Raji (cell line): ENCODE measurements around the gene C4A.

Source experiments
- POLR2A ChIP-seq: IDR thresholded peaks from 2 replicates; pipeline ENCODE4 v1.6.1; 2011; ENCODE audit warnings: low read depth, low read length, control low read depth; ENCODE audit not compliant: insufficient read depth

The C4A gene

DNA sequence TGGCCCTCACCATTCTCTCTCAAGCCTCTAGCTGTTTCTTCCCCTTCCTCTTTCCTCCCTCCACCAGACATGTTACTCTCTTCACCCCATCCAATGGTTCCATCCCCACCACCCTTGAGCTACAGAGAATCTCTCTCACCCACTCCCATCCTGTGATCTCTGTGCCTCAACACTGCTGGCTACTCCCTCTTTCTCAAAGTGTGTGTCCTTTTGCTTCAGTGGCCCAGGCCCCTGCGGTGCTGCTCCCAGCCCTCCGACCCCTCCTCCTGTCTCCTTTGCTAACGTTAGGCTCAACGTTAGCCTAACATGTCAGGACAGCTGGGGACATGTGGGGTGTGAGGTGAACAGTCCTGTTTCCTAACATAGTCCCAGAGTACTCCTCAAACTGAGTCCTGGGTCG, 29.0 kb upstream of the C4A start:
- TF ChIP-seq POLR2A = no peak

- no peak for TF ChIP-seq POLR2A
Observed at GRCh38 chr6:31954511-31954910, 27.3 kb upstream of the C4A start.

DNA sequence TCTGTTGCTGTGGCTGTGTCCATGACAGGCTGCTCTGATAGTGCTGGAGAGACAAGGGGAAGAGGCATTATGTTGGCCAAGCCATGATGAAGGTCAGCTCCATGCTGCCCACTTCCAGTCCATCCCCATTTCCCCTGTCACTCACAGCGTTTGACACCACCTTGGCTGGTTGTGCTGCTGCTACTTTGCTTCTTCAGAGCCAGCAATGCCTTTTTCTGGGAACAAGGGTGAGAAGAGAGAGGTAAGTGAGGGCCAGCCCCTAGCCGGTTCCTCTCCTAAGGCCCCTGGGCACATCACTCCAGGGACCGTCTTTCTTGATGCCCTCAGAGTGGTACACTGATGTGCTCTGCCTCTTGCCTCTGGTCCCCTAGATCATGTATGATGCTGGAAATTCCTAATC, 25.1 kb upstream of the C4A start:
- no peak for TF ChIP-seq POLR2A

DNA sequence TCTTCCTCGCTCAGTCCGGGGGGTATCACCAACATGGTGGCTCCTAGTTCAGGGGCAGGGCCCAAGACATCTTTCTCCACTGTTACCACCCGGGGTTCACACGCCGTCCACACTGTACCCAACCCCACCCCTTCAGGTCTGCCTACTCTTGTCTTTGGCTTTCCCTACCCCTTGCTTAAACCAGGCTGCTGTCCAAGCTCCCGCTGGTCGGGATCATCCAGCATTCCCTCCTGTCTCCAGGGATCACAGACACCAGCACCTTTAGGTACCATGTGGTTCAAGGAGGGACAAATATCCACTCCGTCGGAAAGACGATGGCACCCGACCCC, 23.5 kb upstream of the C4A start:
- no peak for TF ChIP-seq POLR2A

- TF ChIP-seq POLR2A = peak; percentile 86
Observed at GRCh38 chr6:31958741-31959739, 22.8 kb upstream of the C4A start, which contains the start of the genes NELFE and SKIC2. NELFE (minus strand) TSS chr6:31958971; CDS start chr6:31958446, 525 bp downstream. SKIC2 (plus strand) TSS chr6:31959175; CDS start chr6:31959193, 18 bp downstream.

- no peak for TF ChIP-seq POLR2A
Observed at GRCh38 chr6:31961616-31962015, 20.2 kb upstream of the C4A start.

- TF ChIP-seq POLR2A = no peak
Observed at GRCh38 chr6:31963921-31964320, 17.9 kb upstream of the C4A start.

DNA sequence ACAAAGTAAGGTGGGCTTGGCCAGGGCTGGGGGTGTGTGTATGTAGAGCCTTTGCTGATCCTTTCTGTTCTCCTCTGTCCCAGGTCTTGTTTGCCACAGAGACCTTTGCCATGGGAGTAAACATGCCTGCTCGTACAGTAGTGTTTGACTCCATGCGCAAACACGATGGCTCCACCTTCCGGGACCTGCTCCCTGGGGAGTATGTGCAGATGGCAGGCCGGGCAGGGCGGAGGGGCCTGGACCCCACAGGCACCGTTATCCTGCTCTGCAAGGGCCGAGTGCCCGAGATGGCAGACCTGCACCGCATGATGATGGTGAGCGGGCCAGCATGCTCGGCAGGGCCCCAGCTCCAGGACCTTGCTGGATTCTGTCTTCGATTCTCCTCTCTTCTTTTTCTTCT, 16.2 kb upstream of the C4A start:
- TF ChIP-seq POLR2A = no peak

DNA sequence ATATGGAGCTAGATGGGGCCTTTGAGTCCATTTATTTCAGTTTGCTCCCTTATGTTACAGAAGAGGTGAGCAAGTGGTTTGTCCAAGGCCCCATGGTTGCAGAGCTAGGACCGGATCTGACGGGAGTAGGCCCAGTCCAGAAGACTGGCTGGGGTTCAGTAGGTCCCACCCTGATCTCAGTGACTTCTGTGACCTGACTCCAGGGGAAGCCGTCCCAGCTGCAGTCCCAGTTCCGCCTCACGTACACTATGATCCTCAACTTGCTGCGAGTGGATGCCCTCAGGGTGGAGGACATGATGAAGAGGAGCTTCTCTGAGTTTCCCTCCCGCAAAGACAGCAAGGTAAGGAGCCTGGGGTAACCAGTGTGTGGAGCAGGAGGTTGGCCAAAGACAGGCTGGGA, 15.4 kb upstream of the C4A start:
- TF ChIP-seq POLR2A = no peak

DNA sequence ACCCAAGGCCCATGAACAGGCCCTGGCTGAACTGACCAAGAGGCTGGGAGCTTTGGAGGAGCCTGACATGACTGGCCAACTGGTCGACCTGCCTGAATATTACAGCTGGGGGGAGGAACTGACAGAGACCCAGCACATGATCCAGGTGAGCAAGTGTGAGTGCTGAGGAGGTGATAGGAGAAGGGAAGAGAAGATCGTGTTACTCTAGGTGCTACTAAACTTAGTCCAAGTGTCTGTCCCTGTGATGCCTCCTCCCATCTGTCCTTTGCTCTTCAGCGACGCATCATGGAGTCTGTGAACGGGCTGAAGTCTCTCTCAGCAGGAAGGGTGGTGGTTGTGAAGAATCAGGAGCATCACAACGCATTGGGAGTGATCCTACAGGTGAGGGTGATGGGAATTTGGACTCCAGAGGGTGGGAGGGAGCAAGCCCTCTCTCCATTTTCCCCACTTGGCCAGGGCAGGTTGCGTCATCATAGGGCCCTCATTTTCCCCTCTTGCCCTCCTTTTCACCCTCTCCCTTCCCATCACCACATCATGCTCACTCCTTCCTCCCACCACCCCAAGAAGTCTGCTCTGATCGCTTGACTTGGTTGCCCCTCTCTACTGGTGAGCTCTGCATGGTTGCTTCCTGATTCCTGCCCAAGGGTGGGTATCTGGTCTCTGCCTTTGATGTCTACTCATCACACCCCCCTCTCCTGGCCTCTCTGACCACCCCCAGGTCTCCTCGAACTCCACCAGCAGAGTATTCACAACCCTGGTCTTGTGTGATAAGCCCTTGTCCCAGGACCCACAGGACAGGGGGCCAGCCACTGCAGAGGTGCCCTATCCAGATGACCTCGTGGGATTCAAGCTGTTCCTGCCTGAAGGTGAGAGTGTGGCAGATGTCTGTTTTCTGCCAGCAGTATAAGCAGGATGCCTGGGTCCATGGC, 14.6 kb upstream of the C4A start:
- no peak for TF ChIP-seq POLR2A

GRCh38 chr6:31967926-31968320, 13.9 kb upstream of the C4A start:
- no peak for TF ChIP-seq POLR2A

DNA sequence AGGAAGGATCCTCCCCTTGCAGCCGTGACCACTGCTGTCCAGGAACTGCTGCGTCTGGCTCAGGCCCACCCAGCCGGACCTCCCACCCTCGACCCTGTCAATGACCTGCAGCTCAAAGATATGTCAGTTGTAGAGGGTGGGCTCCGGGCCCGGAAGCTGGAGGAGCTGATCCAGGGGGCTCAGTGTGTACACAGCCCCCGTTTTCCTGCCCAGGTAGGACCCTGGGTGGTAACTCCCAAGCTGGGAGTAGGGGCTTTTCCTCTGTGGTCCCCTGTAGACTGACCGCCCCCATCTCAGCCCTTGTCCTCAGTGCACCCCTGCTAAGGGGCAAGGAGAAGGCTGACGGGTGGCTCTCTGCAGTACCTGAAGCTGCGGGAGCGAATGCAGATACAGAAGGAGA, 13.5 kb upstream of the C4A start:
- no peak for TF ChIP-seq POLR2A

DNA sequence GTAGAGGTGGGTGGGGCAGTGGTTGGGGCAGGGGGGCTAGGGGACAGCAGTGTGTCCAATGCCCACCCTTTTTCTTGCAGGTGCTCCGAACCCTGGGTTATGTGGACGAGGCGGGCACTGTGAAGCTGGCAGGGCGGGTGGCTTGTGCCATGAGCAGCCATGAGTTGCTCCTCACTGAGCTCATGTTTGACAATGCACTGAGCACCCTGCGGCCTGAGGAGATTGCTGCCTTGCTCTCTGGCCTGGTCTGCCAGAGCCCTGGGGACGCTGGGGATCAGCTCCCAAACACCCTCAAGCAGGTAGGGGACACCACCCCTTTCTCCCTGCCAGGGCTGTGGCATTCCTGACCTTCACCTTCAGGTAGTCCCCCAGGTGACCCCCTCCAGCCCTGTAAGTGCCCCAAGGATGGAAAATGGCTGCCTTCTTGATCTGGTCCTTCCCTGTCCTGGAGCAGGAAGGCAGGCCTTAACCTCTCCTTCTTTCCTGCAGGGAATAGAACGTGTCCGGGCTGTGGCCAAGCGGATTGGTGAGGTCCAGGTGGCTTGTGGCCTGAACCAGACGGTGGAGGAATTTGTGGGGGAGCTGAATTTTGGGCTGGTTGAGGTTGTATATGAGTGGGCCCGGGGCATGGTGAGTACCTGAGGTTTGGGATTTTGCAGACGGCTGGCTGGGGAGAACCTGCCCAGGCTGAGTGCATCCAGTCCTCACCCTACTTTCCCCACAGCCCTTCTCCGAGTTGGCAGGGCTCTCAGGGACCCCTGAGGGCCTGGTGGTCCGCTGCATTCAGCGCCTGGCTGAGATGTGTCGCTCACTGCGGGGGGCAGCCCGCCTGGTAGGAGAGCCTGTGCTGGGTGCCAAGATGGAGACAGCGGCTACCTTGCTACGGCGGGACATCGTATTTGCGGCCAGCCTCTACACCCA, 12.8 kb upstream of the C4A start:
- TF ChIP-seq POLR2A = no peak

GRCh38 chr6:31969712-31970603, 11.9 kb upstream of the C4A start:
- TF ChIP-seq POLR2A = no peak
